Erythroblast (primary cell): ENCODE data around the gene SH3TC2.

Source experiments
- GATA1 ChIP-seq: IDR thresholded peaks from 2 replicates; pipeline ENCODE4 v1.6.1; 2011; ENCODE audit warnings: low read depth, mild to moderate bottlenecking, control low read depth, low read length, moderate library complexity
- POLR2A ChIP-seq: IDR thresholded peaks from 2 replicates; pipeline ENCODE4 v1.6.1; 2011; ENCODE audit warnings: mild to moderate bottlenecking, low read length

DNA sequence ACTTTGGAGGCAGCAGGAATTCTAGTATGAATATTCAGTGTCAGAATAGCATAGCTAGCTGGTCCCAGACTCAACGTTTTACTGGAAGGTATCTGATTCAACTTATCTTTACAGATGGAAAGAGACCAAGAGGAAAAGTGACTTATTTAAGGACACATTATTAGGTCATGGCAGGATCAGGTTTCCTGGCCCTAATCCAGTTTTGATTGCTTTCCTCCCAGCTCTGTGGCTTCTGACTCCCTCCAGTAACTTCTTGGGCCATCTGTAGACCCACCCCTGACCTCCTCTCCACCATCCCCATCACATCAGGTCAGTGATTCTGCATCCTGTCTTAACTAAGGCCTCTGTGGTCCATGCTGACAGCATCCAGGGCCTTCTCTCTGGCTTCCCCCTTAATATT lies 38.4 kb downstream of the SH3TC2 start:
- TF ChIP-seq POLR2A (no peak), GATA1 (no peak)
